ENCODE measurements around the gene TUBB. TPM values are rescaled to one million over a fixed set of nuclear protein-coding genes. Genes with fewer than 3 reads are reported as not detected.

Gene TUBB
- total and polyA plus RNA-seq, 9 of the 15 experiments (the other 6 are each of a cell fraction or from before 2014, with no cell fraction given) = 971 to 2,870 (median 1,478) TPM

DNA sequence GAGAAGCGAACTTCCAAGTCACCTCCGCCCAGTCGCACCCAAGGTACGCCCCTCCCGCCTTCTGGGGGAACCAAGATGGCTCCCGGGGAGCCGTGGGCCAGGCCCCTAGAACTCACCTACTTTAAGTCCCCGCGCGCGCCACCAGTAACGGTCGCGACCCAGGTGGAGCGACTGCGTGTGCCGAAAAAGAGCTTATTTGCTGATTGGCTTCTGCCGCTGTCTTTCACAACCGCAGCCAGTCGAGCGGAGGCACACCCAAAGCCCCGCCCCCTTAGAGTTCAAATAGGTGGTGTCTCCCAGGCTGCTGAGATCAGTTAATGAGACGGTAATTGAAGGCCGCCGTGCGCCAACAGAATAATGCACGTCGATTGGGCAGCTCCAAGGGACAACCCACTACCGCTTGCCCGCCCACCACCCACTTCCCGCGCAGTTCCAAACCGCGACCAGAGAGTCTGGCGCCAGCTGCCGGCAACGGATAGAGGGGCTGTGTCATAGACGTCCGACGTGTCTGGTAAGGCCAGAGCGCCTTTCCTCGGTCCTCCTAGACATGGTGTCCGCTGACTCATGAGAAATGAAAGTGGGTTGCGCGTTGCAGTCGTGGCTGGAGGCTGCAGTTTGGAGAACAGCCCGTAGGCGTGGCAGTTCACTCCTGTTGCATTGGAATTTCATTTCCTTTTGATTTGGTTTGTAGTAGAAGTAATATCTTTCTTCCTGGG, 2.9 kb upstream of the TUBB start, which contains the start of gene MDC1 (continued):
- TF ChIP-seq TFE3 (CRISPR knock-in tag; IDR thresholded peaks at IDR 0.05) (no peak), RERE (CRISPR knock-in tag; IDR thresholded peaks at IDR 0.05; ENCODE audit: borderline replicate concordance) (no peak), RNF219 (CRISPR knock-in tag; IDR thresholded peaks at IDR 0.05) (no peak), STAT5B (CRISPR knock-in tag; IDR thresholded peaks at IDR 0.05) (no peak)
- TF ChIP-seq, protein P1, sequence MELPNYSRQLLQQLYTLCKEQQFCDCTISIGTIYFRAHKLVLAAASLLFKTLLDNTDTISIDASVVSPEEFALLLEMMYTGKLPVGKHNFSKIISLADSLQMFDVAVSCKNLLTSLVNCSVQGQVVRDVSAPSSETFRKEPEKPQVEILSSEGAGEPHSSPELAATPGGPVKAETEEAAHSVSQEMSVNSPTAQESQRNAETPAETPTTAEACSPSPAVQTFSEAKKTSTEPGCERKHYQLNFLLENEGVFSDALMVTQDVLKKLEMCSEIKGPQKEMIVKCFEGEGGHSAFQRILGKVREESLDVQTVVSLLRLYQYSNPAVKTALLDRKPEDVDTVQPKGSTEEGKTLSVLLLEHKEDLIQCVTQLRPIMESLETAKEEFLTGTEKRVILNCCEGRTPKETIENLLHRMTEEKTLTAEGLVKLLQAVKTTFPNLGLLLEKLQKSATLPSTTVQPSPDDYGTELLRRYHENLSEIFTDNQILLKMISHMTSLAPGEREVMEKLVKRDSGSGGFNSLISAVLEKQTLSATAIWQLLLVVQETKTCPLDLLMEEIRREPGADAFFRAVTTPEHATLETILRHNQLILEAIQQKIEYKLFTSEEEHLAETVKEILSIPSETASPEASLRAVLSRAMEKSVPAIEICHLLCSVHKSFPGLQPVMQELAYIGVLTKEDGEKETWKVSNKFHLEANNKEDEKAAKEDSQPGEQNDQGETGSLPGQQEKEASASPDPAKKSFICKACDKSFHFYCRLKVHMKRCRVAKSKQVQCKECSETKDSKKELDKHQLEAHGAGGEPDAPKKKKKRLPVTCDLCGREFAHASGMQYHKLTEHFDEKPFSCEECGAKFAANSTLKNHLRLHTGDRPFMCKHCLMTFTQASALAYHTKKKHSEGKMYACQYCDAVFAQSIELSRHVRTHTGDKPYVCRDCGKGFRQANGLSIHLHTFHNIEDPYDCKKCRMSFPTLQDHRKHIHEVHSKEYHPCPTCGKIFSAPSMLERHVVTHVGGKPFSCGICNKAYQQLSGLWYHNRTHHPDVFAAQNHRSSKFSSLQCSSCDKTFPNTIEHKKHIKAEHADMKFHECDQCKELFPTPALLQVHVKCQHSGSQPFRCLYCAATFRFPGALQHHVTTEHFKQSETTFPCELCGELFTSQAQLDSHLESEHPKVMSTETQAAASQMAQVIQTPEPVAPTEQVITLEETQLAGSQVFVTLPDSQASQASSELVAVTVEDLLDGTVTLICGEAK (IDR thresholded peaks at IDR 0.05) = no peak
- TF ChIP-seq, protein P1 (CRISPR knock-in tag; IDR thresholded peaks at IDR 0.05) = no peak

Measured in K562 (cell line).